ENCODE data around the gene SLC23A3.

The SLC23A3 gene

GRCh38 chr2:219178377-219179175, 8.7 kb upstream of the SLC23A3 start:
- Histone ChIP-seq H3K36me3 (ENCODE audit: insufficient read depth, low read length) (peaks cover 53% of the 10 kb centered on the region), H3K4me3 (ENCODE audit: low read depth, low read length, poor library complexity, severe bottlenecking) (peak overlapping the region; percentile 91), H4K20me1 (ENCODE audit: insufficient read depth, low read length) (no peaks in the 10 kb centered on the region), H3K27me3 (ENCODE audit: insufficient read depth, low read length) (no peaks in the 10 kb centered on the region), H3K9me3 (ENCODE audit: low read length) (no peaks in the 10 kb centered on the region), H3F3A (ENCODE audit: insufficient read depth, low read length) (no peaks in the 10 kb centered on the region; the same call in 1 of the 2 replicates), H3K4me2 (ENCODE audit: low read length) (peak overlapping the region; percentile 91), H3K27ac (ENCODE audit: low read depth, low read length, poor library complexity, severe bottlenecking) (peak overlapping the region; percentile 14), H3K9me2 (ENCODE audit: low read depth, low read length) (no peaks in the 10 kb centered on the region), H2AFZ (ENCODE audit: low read length) (no peak overlapping the region), H3K4me1 (ENCODE audit: insufficient read depth, low read length, severe bottlenecking) (peaks cover 25% of the 10 kb centered on the region), H3K9ac (ENCODE audit: low read length) (peak overlapping the region; percentile 89), H3K79me2 (ENCODE audit: insufficient read depth, low read length) (peaks cover 8% of the 10 kb centered on the region; the same call in 1 of the 2 replicates)
- TF ChIP-seq CTCF (IDR thresholded peaks at IDR 0.05; ENCODE audit: low read length), result no peak
- TF ChIP-seq EZH2 (IDR thresholded peaks at IDR 0.05; ENCODE audit: borderline replicate concordance, low read length), result no peak

DNA sequence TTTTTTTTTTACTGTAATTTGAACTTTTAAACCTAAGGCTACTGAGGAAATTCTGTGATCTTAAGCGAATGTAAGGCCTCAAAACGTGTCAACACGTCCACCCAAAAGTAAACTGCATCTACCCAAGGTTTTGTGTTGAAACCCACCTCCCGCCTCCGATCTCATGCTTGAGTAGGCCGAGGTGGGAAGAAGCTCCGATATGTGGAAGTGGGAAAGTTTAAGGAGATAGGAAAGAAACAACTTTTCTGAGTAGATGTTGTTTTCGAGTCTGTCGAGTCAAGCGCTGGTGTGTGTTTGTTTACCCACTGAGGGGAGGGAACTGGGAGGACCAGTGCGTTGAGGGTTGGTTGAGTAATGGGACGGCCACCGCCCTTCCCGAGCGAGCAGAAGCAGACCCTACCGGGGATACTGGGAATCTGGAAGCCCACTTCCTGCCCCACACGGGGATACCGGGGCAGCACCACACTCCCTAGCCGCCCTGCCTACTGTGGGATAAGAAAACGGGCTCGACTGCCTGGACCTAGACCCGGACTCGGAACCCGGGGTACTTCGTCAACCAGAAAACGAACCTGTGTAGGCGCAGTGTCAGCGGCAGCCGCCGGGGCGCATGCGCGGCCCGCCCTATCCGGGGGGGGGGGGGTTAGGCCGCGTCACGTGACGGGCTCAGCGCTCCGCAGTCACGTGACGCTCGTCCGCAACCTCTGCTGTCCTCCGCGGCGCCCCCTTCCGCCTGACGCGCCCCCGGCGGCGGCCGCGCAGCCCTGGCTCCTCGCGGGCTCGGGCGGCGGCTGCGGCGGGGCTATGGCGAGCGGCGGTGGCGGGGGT, 7.9 kb upstream of the SLC23A3 start, which contains the start of gene RETREG2:
TSS of gene RETREG2 (plus strand) at position 724 of the 825 bp plus-strand sequence. CDS start at position 802, 78 bp downstream.
- peak within 1 kb of the TSS; percentile 93 for H3K27ac ChIP-seq (ENCODE audit: low read depth, low read length, poor library complexity, severe bottlenecking)
- H3K9me2 ChIP-seq (ENCODE audit: low read depth, low read length), result no peaks in the 10 kb centered on the region
- peaks cover 8% of the 10 kb centered on the region; the same call in 1 of the 2 replicates for H3K79me2 ChIP-seq (ENCODE audit: insufficient read depth, low read length)
- no peaks in the 10 kb centered on the region for H3K9me3 ChIP-seq (ENCODE audit: low read length)
- H3K4me1 ChIP-seq (ENCODE audit: insufficient read depth, low read length, severe bottlenecking), result peaks cover 25% of the 10 kb centered on the region
- no peaks in the 10 kb centered on the region; the same call in 1 of the 2 replicates for H3F3A ChIP-seq (ENCODE audit: insufficient read depth, low read length)
- H3K4me2 ChIP-seq (ENCODE audit: low read length), result peak within 1 kb of the TSS; percentile 91
- TF ChIP-seq EZH2 (IDR thresholded peaks at IDR 0.05; ENCODE audit: borderline replicate concordance, low read length) (no peak), CTCF (IDR thresholded peaks at IDR 0.05; ENCODE audit: low read length) (no peak)
- H3K27me3 ChIP-seq (ENCODE audit: insufficient read depth, low read length), result no peaks in the 10 kb centered on the region
- H3K4me3 ChIP-seq (ENCODE audit: low read depth, low read length, poor library complexity, severe bottlenecking), result peak within 1 kb of the TSS; percentile 91
- peaks cover 45% of the 10 kb centered on the region for H3K36me3 ChIP-seq (ENCODE audit: insufficient read depth, low read length)
- H2AFZ ChIP-seq (ENCODE audit: low read length), result no peak within 1 kb of the TSS
- peak within 1 kb of the TSS; percentile 89 for H3K9ac ChIP-seq (ENCODE audit: low read length)
- H4K20me1 ChIP-seq (ENCODE audit: insufficient read depth, low read length), result no peaks in the 10 kb centered on the region

GRCh38 chr2:219176818-219177551, 7.2 kb upstream of the SLC23A3 start, which contains the start of gene CNPPD1:
Gene CNPPD1, minus strand, starts transcription at chr2:219176925. Its CDS starts 97 bp downstream, at chr2:219176828.
- Histone ChIP-seq H3K79me2 (ENCODE audit: insufficient read depth, low read length) (peaks cover 8% of the 10 kb centered on the region; the same call in 1 of the 2 replicates), H3K27ac (ENCODE audit: low read depth, low read length, poor library complexity, severe bottlenecking) (peak within 1 kb of the TSS; percentile 93), H3K4me1 (ENCODE audit: insufficient read depth, low read length, severe bottlenecking) (peaks cover 25% of the 10 kb centered on the region), H3K4me3 (ENCODE audit: low read depth, low read length, poor library complexity, severe bottlenecking) (peak within 1 kb of the TSS; percentile 91), H2AFZ (ENCODE audit: low read length) (no peak within 1 kb of the TSS), H3K9ac (ENCODE audit: low read length) (peak within 1 kb of the TSS; percentile 89), H3K27me3 (ENCODE audit: insufficient read depth, low read length) (no peaks in the 10 kb centered on the region), H3K9me2 (ENCODE audit: low read depth, low read length) (no peaks in the 10 kb centered on the region), H3K9me3 (ENCODE audit: low read length) (no peaks in the 10 kb centered on the region), H3K36me3 (ENCODE audit: insufficient read depth, low read length) (peaks cover 42% of the 10 kb centered on the region), H3K4me2 (ENCODE audit: low read length) (peak within 1 kb of the TSS; percentile 91), H3F3A (ENCODE audit: insufficient read depth, low read length) (no peaks in the 10 kb centered on the region; the same call in 1 of the 2 replicates), H4K20me1 (ENCODE audit: insufficient read depth, low read length) (no peaks in the 10 kb centered on the region)
- TF ChIP-seq CTCF (IDR thresholded peaks at IDR 0.05; ENCODE audit: low read length) (no peak), EZH2 (IDR thresholded peaks at IDR 0.05; ENCODE audit: borderline replicate concordance, low read length) (no peak)
